Right cardiac atrium (tissue), 5 donors: Measurements from ENCODE around the gene TYRP1. TPM values are rescaled to one million over a fixed set of nuclear protein-coding genes. Genes with fewer than 3 reads are reported as not detected.
A peak's percentile ranks its signal among the peaks of the same experiment; 100 is the strongest.

Source experiments
- ATAC-seq, 2 donors: fragments of 200-7000 bp; cut with Tn5 transposase; one replicate each; pipeline versions ENCODE4 v1.8.0 to v1.9.1; 2020; ENCODE audit warnings: moderate library complexity in 2 of 2, mild to moderate bottlenecking in 1 of 2
- DNase-seq, 3 donors: peaks; one replicate each; pipeline ENCODE4 v3.0.0-alpha.2; 2020
- H3K27ac ChIP-seq: one replicate; pipeline ENCODE4 v1.5.1; 2013; ENCODE audit warnings: mild to moderate bottlenecking, low read length, control low read depth, moderate library complexity
- H3K27me3 ChIP-seq: one replicate; pipeline ENCODE4 v1.6.1; 2013; ENCODE audit not compliant: control insufficient read depth, insufficient read depth
- H3K4me1 ChIP-seq: one replicate; pipeline ENCODE4 v1.6.1; 2013; ENCODE audit warnings: low read length; ENCODE audit not compliant: control insufficient read depth, insufficient read depth
- H3K4me3 ChIP-seq: one replicate; pipeline ENCODE4 v1.5.1; 2013; ENCODE audit warnings: low read length, control low read depth
- H3K9me3 ChIP-seq: one replicate; pipeline ENCODE4 v1.6.1; 2013; ENCODE audit warnings: low read length; ENCODE audit not compliant: control insufficient read depth
- WGBS: extraction: QIAGEN DNeasy Blood & Tissue Kit; methylation state at CpG from one replicate; pipeline ENCODE4 v1.1.7; 2013; 5-methylcytosine and 5-hydroxymethylcytosine counted together
- intact Hi-C, 4 donors: fragments of 100-400 bp; cut with DNase I; formaldehyde crosslinking; loops; one replicate each; pipeline versions ENCODE4 v1.11.0 to v1.14.0; 2022 to 2023
- polyA plus RNA-seq: library from polyadenylated mRNA; stranded (reverse); fragments of 200-250 nt; gene quantifications from one replicate; pipeline ENCODE4 v1.2.3, GENCODE V29; 2013
- total RNA-seq, 4 donors: library from RNA; stranded (reverse); fragmentation: NEBNext Ultra II Directional; extraction: Animal tissue kit (Norgen Biotek cat#: 25700); gene quantifications; one replicate each; pipeline ENCODE4 v1.2.1, GENCODE V29; 2021
- donor health status: healthy with polysubstance abuse.
- donor health status: DM: no; HTN: yes; CAD: no.
- donor health status: DM: no; HTN: no; CAD: no.
- donor health status: DM: no; HTN: yes; CAD: no; lungs with severe emphysema.
- donor health status: DM: yes; HTN: yes; CAD: no.

The TYRP1 gene
- total and polyA plus RNA-seq, 5 donors, result 15.3 to 62.1 (median 35.1) TPM

GRCh38 chr9:12732971-12733370 is 39.8 kb downstream of the TYRP1 start:
- no peaks in the 10 kb centered on the region for H3K4me1 ChIP-seq
- no peaks in the 10 kb centered on the region for H3K9me3 ChIP-seq
- intact Hi-C loops, result no loop called here
- H3K27me3 ChIP-seq, result no peaks in the 10 kb centered on the region
- ATAC-seq (no peak), DNase-seq (no peak)
- H3K4me3 ChIP-seq, result no peak overlapping the region
- H3K27ac ChIP-seq, result no peak overlapping the region
- WGBS, result 86% methylated on average over 3 of the region's 3 CpGs

- H3K9me3 ChIP-seq, result no peaks in the 10 kb centered on the region
- H3K27me3 ChIP-seq, result no peaks in the 10 kb centered on the region
- H3K4me3 ChIP-seq, result no peak overlapping the region
- DNase-seq (no peak), ATAC-seq (no peak)
- WGBS, result 48% methylated on average over 3 of the region's 3 CpGs
- intact Hi-C loops, result no loop called here
- no peaks in the 10 kb centered on the region for H3K4me1 ChIP-seq
- H3K27ac ChIP-seq, result no peak overlapping the region
These were observed 42.5 kb downstream of the TYRP1 start for GRCh38 chr9:12735665-12736064.

GRCh38 chr9:12737871-12738270 is 44.7 kb downstream of the TYRP1 start:
- Histone ChIP-seq H3K4me1 (no peaks in the 10 kb centered on the region), H3K27me3 (no peaks in the 10 kb centered on the region), H3K9me3 (no peaks in the 10 kb centered on the region), H3K27ac (no peak overlapping the region), H3K4me3 (no peak overlapping the region)
- intact Hi-C loops, result no loop called here
- WGBS, result 0% methylated on average over 1 of the region's 1 CpG
- no peak for ATAC-seq
- DNase-seq, result no peak

- Histone ChIP-seq H3K4me3 (no peak overlapping the region), H3K4me1 (no peaks in the 10 kb centered on the region), H3K27me3 (no peaks in the 10 kb centered on the region), H3K9me3 (no peaks in the 10 kb centered on the region), H3K27ac (no peak overlapping the region)
- ATAC-seq (no peak), DNase-seq (no peak)
- intact Hi-C loops, result no loop called here
These were observed 45.9 kb downstream of the TYRP1 start for GRCh38 chr9:12739014-12739652.

GRCh38 chr9:12740845-12741244 is 47.7 kb downstream of the TYRP1 start:
- H3K27ac ChIP-seq, result no peak overlapping the region
- ATAC-seq, result no peak
- H3K9me3 ChIP-seq, result no peaks in the 10 kb centered on the region
- intact Hi-C loops, result no loop called here
- H3K4me3 ChIP-seq, result no peak overlapping the region
- H3K4me1 ChIP-seq, result no peaks in the 10 kb centered on the region
- 79% methylated on average over 2 of the region's 2 CpGs for WGBS
- no peak for DNase-seq
- no peaks in the 10 kb centered on the region for H3K27me3 ChIP-seq

GRCh38 chr9:12748016-12748415 is 54.8 kb downstream of the TYRP1 start:
- no peak for DNase-seq
- WGBS, result 74% methylated on average over 1 of the region's 1 CpG
- intact Hi-C loops, result no loop called here
- Histone ChIP-seq H3K4me1 (no peaks in the 10 kb centered on the region), H3K27ac (no peak overlapping the region), H3K4me3 (no peak overlapping the region), H3K27me3 (no peaks in the 10 kb centered on the region), H3K9me3 (no peaks in the 10 kb centered on the region)
- ATAC-seq, result no peak

- Histone ChIP-seq H3K27me3 (no peaks in the 10 kb centered on the region), H3K9me3 (no peaks in the 10 kb centered on the region), H3K4me1 (no peaks in the 10 kb centered on the region), H3K4me3 (no peak overlapping the region), H3K27ac (no peak overlapping the region)
- intact Hi-C loops, result no loop called here
- DNase-seq, result no peak
- ATAC-seq, result no peak
These were observed 55.8 kb downstream of the TYRP1 start for GRCh38 chr9:12748954-12749353.

GRCh38 chr9:12753931-12754330 is 60.7 kb downstream of the TYRP1 start:
- Histone ChIP-seq H3K4me3 (no peak overlapping the region), H3K27ac (no peak overlapping the region), H3K9me3 (no peaks in the 10 kb centered on the region), H3K27me3 (no peaks in the 10 kb centered on the region), H3K4me1 (no peaks in the 10 kb centered on the region)
- 83% methylated on average over 3 of the region's 3 CpGs for WGBS
- ATAC-seq (peak in 1 of 2 donors; percentile 29), DNase-seq (no peak)
- intact Hi-C loops, result no loop called here

- intact Hi-C loops, result no loop called here
- Histone ChIP-seq H3K4me1 (no peaks in the 10 kb centered on the region), H3K4me3 (no peak overlapping the region), H3K27me3 (no peaks in the 10 kb centered on the region), H3K27ac (no peak overlapping the region), H3K9me3 (no peaks in the 10 kb centered on the region)
- no peak for DNase-seq
- no peak for ATAC-seq
- 58% methylated on average over 1 of the region's 1 CpG for WGBS
These were observed 66.6 kb downstream of the TYRP1 start for GRCh38 chr9:12759761-12760160.

Other genes starting within 250 kb of the TYRP1 start
- 1 to 10 TPM; 2.1 to 3.4 (median 2.5) TPM for gene LURAP1L, start 81.6 kb downstream of the TYRP1 start, total RNA-seq
- gene LURAP1L, start 81.6 kb downstream of the TYRP1 start, polyA plus RNA-seq, result 3.0 TPM